Inferior parietal cortex (tissue), 1 donor: ENCODE data around the gene CYP26B1.

Experiments used
- DNase-seq: peaks from one replicate; pipeline ENCODE4 v3.0.0-alpha.2; 2016; ENCODE audit errors: extremely low spot score

Gene CYP26B1

DNA sequence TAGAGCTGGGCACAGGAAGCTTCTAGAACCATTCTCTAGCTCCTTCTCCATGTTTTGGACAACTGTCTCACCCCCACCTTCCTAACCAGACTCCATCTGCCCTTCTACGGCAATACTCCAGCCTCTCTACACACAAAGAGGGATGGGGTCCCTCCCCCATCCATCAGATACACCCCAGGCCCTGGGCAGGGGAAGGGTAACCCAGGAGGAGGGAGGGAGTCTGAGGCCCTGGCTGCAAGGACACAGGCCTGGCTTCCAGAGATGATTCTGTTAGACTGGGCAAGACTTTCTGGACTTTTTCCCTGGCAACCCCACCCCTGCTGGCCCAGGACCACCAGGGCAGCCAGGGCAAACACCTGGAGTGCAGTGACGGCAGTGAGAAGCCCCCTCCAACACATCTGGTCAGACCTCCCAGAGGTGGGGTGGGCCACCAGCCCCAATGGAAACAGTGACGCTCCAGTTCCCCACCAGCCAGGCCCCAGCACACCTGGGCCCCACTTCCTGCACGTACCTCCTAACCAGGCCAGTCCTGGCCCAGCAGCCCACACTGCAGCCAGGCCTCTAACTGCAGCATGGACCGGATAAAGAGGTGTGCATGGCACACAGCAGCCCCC, 6.5 kb downstream of the CYP26B1 start:
- no peak for DNase-seq

- DNase-seq, result no peak
Measured at GRCh38 chr2:72140621-72140960, 7.1 kb downstream of the CYP26B1 start.

DNA sequence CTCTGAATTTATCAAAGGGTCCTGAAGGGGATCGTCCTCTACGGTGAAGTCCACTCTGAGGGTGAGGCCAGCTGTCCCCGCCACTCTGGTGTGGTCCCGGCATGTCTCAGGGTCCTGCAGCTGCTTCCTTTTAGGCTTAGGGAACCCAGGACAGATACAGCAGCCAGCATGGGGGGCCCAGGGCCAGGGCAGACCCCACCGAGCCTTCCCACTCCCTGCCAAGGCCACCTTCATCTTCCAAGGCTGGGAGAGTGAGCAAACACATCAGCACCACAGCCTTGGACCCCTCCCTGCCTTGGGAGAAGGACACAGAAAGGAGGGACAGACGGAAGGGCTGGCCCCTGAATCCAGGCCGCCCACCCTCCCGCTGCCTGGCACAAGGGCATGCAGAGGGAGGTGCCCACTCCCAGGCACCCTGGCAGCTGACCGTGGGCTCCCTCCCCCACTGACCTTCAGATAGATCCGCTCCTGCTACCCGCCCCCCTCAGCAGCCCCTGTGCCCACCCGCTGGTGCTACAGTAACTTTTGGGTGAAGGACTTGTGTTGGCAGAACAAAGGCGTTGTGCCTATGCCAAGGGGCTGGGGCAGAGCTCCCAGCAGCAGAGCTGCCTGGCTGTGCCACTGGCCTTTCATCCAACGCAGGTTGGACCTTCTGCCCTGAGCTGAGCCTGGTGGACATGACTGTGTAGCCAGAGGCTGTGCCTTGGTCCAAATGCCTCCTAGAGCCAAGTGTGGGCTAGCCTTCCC, 7.6 kb downstream of the CYP26B1 start:
- no peak for DNase-seq

GRCh38 chr2:72139471-72139873, 8.2 kb downstream of the CYP26B1 start:
- no peak for DNase-seq

DNA sequence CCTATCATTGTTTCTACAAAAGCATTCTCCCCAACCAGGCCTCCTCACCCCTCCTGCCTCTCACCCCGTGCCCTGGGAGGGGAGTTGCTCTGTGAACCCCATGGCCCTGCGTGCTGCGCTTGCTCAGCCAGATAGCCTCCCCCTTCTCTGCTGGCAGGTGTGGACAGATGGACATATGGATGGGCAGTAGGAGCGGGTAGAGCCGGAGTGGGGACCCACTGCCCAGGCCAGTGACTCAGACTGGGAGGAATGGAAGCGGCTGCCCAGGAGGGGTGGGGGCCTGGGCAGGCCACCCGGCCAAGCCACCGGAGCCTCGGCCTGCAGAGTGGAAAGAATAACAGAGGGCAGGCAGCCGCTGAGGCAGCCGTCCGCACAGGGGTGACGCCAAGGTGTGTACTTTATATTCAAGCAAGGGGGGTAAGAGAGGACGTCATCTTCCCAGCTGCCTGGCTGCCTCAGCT, 8.7 kb downstream of the CYP26B1 start:
- no peak for DNase-seq

DNA sequence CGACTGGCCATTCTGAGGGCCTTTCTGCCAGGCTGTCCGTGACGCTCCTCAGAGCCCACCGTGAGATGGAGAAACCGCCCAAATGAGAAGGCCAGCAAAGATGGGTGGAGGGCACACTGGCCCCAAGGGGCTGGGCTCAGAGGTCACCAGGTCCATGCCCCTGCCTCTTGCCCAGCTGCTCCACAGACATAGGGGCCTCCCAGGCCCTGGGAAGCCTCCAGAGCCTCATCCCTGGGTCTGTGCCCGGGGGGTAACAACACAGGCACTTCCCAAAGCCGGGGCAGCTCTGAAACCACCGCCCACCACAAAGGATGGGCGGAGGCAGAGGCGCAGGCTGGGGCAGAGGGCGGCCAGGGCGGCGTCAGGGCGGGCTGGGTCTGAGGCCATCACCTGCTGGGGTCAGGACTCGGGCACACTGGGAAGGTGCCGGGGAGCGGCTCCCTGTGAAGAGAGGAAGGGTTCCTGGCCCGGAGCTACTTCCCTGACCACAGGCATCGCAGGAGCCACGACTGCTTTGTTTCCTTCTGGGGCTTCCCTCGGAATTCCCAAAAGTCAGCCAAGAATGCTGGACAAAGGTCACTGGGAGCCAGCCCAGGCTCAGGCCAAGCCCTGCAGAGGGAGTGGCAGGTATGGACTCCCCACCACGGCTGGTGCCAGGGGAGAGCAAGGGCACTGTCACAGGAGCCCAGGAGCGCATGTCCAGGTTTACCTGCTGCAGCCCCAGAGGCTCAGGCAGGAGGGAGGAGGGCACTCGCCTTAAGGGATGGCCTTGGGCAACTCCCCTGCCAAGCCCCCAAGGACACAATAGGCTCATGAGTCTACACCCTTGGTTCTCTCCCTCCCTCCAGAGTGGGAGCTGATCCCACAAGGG, 9.4 kb downstream of the CYP26B1 start:
- DNase-seq, result no peak

DNA sequence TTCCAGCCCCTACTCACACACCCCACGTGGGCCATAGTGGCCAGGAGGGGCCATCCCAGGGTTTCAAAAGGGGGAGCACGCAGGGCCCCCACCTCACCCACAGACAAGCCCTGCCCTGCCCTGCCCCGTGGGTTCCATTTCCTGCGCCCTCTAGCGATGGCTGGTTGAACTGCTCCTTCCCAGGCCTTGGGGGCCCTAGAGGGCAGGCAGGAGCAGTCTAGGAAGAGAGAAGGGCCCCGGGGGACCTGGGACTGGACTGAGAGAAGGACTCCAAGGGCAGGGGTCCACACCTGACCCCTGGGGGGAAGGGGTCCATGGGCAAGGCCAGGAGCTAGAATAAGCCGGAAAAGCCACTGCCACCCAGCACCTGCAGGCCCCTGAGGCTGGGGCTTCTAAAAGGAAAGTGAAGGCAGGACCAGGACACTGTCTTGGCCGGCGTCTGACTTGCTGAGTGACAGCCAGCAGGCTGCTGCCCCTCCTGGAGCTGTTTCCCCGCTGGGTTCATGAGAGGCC, 10.1 kb downstream of the CYP26B1 start:
- DNase-seq, result peak; percentile 82

- no peak for DNase-seq
Measured at GRCh38 chr2:72136933-72137497, 10.6 kb downstream of the CYP26B1 start.

DNA sequence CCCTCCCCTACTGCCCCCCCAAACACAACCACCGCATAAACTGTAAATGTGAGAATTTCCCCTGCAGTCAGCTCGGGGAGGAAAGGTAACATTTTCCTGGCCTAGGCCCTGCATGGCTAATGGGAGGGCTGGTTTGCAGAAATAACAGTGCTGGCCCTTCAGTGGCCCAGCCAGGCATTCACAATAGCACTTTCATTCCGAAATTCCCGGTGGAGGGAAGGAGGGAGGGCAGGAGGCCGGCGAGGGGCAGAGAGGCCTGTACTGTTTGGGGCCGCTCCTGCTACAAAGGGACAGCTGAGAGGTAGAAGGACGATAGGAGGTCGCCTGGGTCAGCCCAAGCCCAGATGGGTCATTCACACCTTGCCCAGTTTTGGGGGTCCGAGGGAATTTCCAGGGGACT, 11.3 kb downstream of the CYP26B1 start:
- DNase-seq, result no peak

- DNase-seq, result no peak
Measured at GRCh38 chr2:72135921-72136320, 11.7 kb downstream of the CYP26B1 start.

DNA sequence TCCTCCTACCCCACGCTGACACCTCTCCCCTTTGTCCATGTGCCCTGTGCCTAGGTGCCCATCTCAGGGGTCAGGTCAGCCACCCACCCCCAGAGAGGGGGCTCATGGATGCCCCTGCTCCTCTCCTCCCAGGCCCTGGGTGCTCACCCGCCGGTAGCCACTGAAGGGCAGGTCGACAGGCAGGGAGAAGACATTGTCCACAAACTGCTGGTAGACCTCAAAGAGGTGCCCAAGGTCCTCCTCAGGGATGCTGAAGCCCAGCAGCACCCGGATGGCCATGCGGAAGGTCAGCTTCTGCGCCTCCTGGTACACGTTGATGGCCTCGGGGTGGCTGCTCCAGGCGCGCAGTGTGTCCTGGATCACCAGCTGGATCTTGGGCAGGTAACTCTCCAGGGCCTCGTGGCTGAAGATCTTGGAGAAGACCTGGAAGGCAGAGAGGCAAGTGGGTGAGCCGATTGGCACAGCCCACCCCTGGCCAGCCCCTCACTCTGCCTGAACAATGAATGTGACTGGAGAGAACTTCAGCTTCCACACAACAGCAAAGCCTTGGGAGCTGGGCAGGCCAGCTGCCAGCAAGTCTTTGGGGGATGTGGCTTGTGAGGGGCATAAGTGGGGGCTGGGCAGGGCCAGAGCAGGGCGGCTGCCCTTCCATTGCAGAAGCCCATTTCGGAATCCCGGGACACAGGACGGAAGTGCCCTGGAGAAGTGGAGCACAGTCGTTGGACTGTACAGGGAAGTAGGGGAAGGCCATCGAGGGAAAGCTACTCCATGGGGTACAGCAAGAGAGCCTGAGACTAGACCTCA, 12.5 kb downstream of the CYP26B1 start:
- no peak for DNase-seq

DNA sequence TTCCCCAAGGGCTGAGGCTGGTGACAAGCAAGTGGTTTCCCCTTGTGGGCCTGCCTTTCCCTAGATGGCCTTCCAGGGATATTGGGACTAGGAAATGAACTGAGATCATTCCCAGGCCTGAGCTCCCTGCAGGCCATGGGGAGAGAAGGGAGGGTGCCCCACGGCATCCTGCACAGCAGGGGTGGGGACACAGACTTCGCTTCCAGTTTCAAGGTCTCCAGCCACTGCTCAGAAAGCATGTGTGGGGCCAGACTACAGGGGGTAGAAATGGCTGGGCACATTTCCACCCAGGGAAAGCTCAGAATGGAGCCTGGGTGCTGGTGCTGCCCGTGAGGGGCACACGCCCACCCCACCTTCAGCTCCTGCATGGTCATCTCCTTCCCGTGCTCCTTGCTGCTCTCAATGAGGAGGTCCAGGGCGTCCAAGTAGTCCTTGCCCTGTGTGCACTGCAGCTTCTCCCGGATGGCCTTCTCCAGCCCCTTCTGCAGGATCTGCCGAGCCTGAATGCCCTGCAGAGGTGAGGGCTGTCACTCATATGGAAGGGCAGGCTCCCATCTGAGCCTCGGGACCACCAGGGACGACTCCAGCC, 13.2 kb downstream of the CYP26B1 start:
- DNase-seq, result no peak

GRCh38 chr2:72133721-72134407, 13.8 kb downstream of the CYP26B1 start:
- DNase-seq, result no peak

DNA sequence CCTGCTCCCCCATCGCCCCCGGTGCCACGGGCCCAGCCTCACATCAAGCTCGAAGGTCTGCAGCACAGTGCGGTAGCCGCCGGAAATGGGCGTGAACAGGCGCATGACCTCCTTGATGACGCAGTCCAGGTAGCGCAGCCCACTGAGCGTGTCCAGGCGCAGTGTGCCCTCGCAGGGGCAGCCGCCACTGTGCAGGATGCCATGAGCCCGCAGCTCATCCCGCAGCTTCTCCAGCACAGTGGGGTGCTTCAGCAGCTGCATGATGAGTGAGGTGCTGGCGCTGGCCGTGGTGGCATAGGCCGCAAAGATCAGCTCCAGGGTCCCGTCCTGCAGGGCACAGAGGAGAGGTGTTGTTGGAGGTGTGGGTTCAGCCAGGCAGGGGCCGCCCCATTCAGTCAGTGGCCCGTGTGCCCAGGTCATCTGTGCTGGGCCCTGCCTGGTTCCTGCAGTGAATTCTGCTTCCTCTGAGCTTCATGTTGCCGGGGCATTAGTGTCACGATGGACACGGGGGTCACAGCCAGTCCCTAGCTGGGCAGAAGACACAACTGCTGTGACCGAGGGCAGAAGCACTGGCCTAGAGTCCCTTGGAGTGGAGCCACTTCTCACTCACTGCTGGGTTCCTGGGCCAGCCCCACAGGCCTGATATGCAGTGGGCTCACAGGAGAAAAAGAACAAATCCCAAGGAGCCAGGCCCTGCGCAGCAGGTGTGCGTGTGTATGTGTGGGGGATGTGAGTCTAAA, 14.5 kb downstream of the CYP26B1 start:
- no peak for DNase-seq

DNA sequence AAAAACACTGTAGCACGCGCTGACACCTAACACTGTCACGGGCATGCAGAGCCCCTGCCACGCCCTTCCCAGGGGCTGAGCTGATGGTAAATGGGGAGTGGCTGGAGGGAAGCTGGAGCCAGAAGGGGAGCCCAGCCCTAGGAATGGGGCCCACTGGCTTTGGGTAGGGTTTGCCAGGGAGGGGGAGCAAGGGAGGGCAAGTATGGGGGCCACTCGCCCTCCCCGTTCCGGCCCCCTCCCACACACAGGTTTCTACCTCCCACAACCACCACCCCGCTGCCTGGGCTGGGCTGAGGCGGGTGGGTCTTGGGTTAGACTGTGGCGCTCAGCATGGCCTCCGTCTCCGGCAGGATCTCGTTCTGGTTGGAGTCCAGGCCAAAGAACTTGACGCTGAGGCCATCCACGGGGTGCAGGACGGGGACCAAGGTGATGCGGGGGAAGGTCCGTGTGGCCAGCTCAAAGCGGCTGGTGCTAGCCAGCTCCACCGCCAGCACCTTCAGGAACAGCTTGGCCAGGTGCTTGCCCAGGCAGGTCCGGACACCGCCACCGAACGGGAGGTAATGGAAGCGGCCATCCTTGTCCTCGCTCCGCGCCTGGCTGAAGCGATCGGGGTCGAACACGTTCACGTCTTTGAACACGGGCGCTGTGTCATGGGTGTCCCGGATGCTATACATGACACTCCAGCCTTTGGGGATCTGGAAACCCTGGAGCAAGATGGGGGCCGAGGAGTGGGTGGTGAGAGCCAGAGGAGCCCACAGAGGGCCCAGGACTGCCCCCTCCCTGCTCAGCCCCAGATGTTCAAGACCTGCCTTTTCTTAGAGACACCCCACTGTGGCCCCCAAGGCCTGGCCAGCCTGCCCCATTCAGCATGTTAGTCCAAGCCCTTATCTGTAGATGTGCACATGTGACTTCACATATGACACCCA, 15.5 kb downstream of the CYP26B1 start:
- DNase-seq, result no peak

DNA sequence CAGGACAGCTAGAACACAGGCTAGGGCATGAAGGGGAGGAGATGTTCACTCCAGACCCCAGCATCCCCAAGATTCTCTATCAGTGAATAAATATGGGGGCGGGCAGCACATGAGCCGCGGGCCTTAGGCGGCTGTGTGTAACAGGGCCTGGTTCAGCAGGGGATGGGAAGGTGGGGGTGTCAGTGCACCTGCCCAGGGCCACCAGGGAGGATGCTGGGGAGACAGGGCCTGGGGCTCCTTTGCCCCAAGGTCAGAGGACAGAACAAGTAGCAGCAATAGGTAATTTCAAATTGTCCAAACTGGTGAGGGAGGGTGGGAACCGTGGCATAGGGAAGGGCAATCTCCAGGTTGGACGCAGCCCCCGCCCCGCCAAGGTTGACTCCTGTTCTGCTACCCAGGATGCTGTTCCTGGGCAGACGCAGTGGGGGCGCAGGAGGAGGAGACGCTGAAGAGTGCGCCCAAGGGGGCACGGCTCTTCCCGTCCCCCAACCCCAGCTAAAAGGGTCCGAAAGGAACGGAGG, 16.2 kb downstream of the CYP26B1 start:
- DNase-seq, result no peak

- no peak for DNase-seq
Measured at GRCh38 chr2:72130659-72131360, 16.9 kb downstream of the CYP26B1 start.
